ENCODE data around the gene CBLB. TPM values are rescaled to one million over a fixed set of nuclear protein-coding genes. Genes with fewer than 3 reads are reported as not detected.

The CBLB gene
- total and polyA plus RNA-seq, 4 donors = 3.1 to 22.8 (median 9.8) TPM

- Histone ChIP-seq H3K27me3 (ENCODE audit: control insufficient read depth in 4 of 4, insufficient read depth in 4 of 4, low read length in 3 of 4) (no peaks in the 10 kb centered on the region), H3K27ac (ENCODE audit: low read depth in 1 of 2, low read length in 2 of 2) (no peak overlapping the region), H3K9ac (ENCODE audit: low read depth in 1 of 2, low read length in 2 of 2) (no peak overlapping the region), H3K4me1 (ENCODE audit: control insufficient read depth in 4 of 4, insufficient read depth in 4 of 4, low read length in 3 of 4) (peaks cover 1 to 18% (median 5%) of the 10 kb centered on the region in 4 donors), H3K4me3 (ENCODE audit: low read depth in 1 of 3, low read length in 3 of 3) (no peak overlapping the region), H3K36me3 (ENCODE audit: control insufficient read depth in 4 of 4, insufficient read depth in 3 of 4, low read depth in 1 of 4, low read length in 3 of 4) (no peaks in the 10 kb centered on the region), H3K9me3 (ENCODE audit: control insufficient read depth in 4 of 4, low read length in 3 of 4) (no peaks in the 10 kb centered on the region)
- WGBS = 98% methylated on average over 3 of the region's 3 CpGs
- TF ChIP-seq REST (IDR thresholded peaks at IDR 0.05) = no peak
- no peak for TF ChIP-seq FOXA1 (IDR thresholded peaks at IDR 0.05)
- DNase-seq (ENCODE audit: low spot score) = no peak
These were observed 61.1 kb downstream of the CBLB start for GRCh38 chr3:105807701-105808100.

GRCh38 chr3:105807146-105807545, 61.7 kb downstream of the CBLB start:
- 97% methylated on average over 4 of the region's 4 CpGs for WGBS
- Histone ChIP-seq H3K4me3 (ENCODE audit: low read depth in 1 of 3, low read length in 3 of 3) (no peak overlapping the region), H3K27ac (ENCODE audit: low read depth in 1 of 2, low read length in 2 of 2) (no peak overlapping the region), H3K27me3 (ENCODE audit: control insufficient read depth in 4 of 4, insufficient read depth in 4 of 4, low read length in 3 of 4) (no peaks in the 10 kb centered on the region), H3K9ac (ENCODE audit: low read depth in 1 of 2, low read length in 2 of 2) (no peak overlapping the region), H3K4me1 (ENCODE audit: control insufficient read depth in 4 of 4, insufficient read depth in 4 of 4, low read length in 3 of 4) (peaks cover 1 to 18% (median 5%) of the 10 kb centered on the region in 4 donors), H3K9me3 (ENCODE audit: control insufficient read depth in 4 of 4, low read length in 3 of 4) (no peaks in the 10 kb centered on the region), H3K36me3 (ENCODE audit: control insufficient read depth in 4 of 4, insufficient read depth in 3 of 4, low read depth in 1 of 4, low read length in 3 of 4) (no peaks in the 10 kb centered on the region)
- TF ChIP-seq JUND (IDR thresholded peaks at IDR 0.05) (no peak), RXRA (IDR thresholded peaks at IDR 0.05) (no peak), FOXA2 (IDR thresholded peaks at IDR 0.05) (no peak), HNF4G (IDR thresholded peaks at IDR 0.05) (no peak), CTCF (IDR thresholded peaks at IDR 0.05; ENCODE audit: low read depth, low read length, missing input control) (no peak), NR2F2 (IDR thresholded peaks at IDR 0.05) (no peak), HNF4A (conservative IDR thresholded peaks at IDR 0.05) (no peak), MAX (IDR thresholded peaks at IDR 0.05) (no peak), TAF1 (conservative IDR thresholded peaks at IDR 0.05) (no peak), REST (IDR thresholded peaks at IDR 0.05) (no peak), ZBTB33 (IDR thresholded peaks at IDR 0.05) (no peak), FOXA1 (IDR thresholded peaks at IDR 0.05) (no peak), YY1 (IDR thresholded peaks at IDR 0.05) (no peak), ATF3 (IDR thresholded peaks at IDR 0.05) (no peak), EGR1 (IDR thresholded peaks at IDR 0.05; ENCODE audit: low read depth in 2 of 2) (no peak)
- DNase-seq (ENCODE audit: low spot score) = no peak
